HepG2 (cell line): ENCODE results near the gene PAQR7. TPM values are rescaled to one million over a fixed set of nuclear protein-coding genes. Genes with fewer than 3 reads are reported as not detected.

Experiments
- ADNP ChIP-seq: sonication (generic); formaldehyde crosslinking; IDR thresholded peaks from 2 replicates; pipeline ENCODE4 v1.4.0; 2020; ENCODE audit warnings: missing genetic modification reagents
- ETV6 ChIP-seq: sonication (generic); formaldehyde crosslinking; conservative IDR thresholded peaks from 2 replicates; pipeline ENCODE4 v1.4.0; 2020; ENCODE audit warnings: missing genetic modification reagents
- MTF1 ChIP-seq: sonication (generic); formaldehyde crosslinking; IDR thresholded peaks from 2 replicates; pipeline ENCODE4 v1.5.0; 2020; ENCODE audit warnings: missing genetic modification reagents
- SRSF9 ChIP-seq: fragments of 200-400 bp; formaldehyde crosslinking; IDR thresholded peaks from 2 replicates; pipeline ENCODE4 v1.6.1; 2018; ENCODE audit warnings: borderline replicate concordance, mild to moderate bottlenecking, low read depth, low read length; ENCODE audit not compliant: insufficient read depth, poor library complexity, severe bottlenecking
- ZFX ChIP-seq: sonication (generic); formaldehyde crosslinking; IDR thresholded peaks from 2 replicates; pipeline ENCODE4 v1.4.0; 2020; ENCODE audit warnings: mild to moderate bottlenecking, low read depth, missing genetic modification reagents, moderate library complexity
- ZNF230 ChIP-seq: sonication (generic); formaldehyde crosslinking; IDR thresholded peaks from 2 replicates; pipeline ENCODE4 v1.4.0; 2020; ENCODE audit warnings: mild to moderate bottlenecking, missing genetic modification reagents
- ZNF331 ChIP-seq: sonication (generic); formaldehyde crosslinking; IDR thresholded peaks from 2 replicates; pipeline ENCODE4 v1.4.0; 2020; ENCODE audit warnings: missing genetic modification reagents
- ZNF446 ChIP-seq: sonication (generic); formaldehyde crosslinking; IDR thresholded peaks from 2 replicates; pipeline ENCODE4 v1.5.0; 2020; ENCODE audit warnings: mild to moderate bottlenecking, missing genetic modification reagents
- ZNF564 ChIP-seq: sonication (generic); formaldehyde crosslinking; IDR thresholded peaks from 2 replicates; pipeline ENCODE4 v1.8.1; 2023; ENCODE audit warnings: mild to moderate bottlenecking, missing genetic modification reagents
- polyA plus RNA-seq, 8 experiments: library from polyadenylated mRNA; depleted of rRNA in 3 of 8; stranded (reverse) in 7 of 8; unstranded in 1 of 8; fragments of >200 nt; fragmentation: Illumina TruSeq in 4 of 8; extraction: Trizol in 4 of 8; gene quantifications; 2 replicates each; pipeline versions ENCODE4 v1.2.1 to v1.2.3, GENCODE V29; 2011 to 2016; ENCODE audit warnings: low read depth in 4 of 8, missing spikeins in 1 of 8, mixed read lengths in 1 of 8; ENCODE audit not compliant: insufficient read depth in 1 of 8
- total RNA-seq, 5 experiments: library from RNA; depleted of rRNA; stranded (reverse); fragments of >200 nt; fragmentation: Illumina TruSeq; extraction: Trizol; gene quantifications; 2 replicates each; pipeline ENCODE4 v1.2.3, GENCODE V29; 2016; ENCODE audit warnings: low read depth in 1 of 5
- TF ChIP-seq, protein P1 (sequence below): sonication (generic); formaldehyde crosslinking; IDR thresholded peaks from 2 replicates; pipeline ENCODE4 v1.8.0; 2022; ENCODE audit warnings: missing genetic modification reagents, mild to moderate bottlenecking, borderline replicate concordance
- TF ChIP-seq, protein P2 (sequence below): sonication (generic); formaldehyde crosslinking; IDR thresholded peaks from 2 replicates; pipeline ENCODE4 v1.5.0; 2020; ENCODE audit warnings: missing genetic modification reagents
- TF ChIP-seq, protein P3 (sequence below): sonication (generic); formaldehyde crosslinking; IDR thresholded peaks from 2 replicates; pipeline ENCODE4 v1.4.0; 2020; ENCODE audit warnings: missing genetic modification reagents
- TF ChIP-seq, protein P4 (sequence below): sonication (generic); formaldehyde crosslinking; IDR thresholded peaks from 2 replicates; pipeline ENCODE4 v1.9.0; 2021; ENCODE audit warnings: mild to moderate bottlenecking, missing genetic modification reagents

PAQR7 gene
- total and polyA plus RNA-seq, 2 of the 13 experiments (the other 11 are each of a cell fraction or from before 2014, with no cell fraction given): 13.2 to 16.6 TPM

DNA sequence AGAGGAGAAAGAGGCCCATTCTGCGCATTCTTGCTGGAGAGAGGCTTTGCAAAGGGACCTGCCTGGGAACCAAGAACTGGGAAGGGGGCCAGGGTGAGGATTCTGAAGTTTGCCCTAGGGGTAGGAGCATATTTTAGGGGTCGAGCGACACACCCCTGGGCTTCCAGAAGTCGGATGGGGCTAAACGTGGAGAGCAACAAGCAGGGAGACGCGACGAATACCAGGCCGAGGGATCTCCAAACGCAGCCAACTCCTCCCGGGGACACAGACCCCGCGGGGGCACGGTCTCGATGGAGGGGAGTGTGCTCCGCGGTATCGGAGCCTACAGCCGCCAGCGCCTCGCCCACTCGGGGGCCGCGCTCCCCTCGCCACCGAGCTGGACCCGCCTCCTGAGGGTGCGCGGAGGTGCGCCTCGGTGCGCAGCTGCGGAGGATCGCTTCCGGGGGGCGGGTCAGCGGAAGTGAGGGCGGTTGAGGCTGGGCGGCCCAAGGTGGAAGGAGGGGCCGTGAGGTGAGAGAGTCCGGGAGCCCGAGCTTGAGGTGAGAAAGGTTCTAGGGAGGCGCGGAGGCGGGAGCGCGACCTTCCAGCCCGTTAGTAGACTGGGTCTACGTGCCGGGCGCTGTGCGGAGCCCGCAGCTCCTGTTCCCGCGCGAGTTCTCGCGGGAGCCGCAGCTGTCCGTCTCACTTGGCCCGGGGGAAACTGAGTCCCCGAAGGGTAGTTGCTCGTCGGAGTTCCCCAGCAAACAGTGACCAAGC lies 55.8 kb downstream of the PAQR7 start, which contains the start of gene MTFR1L (continued):
- TF ChIP-seq, protein P1, sequence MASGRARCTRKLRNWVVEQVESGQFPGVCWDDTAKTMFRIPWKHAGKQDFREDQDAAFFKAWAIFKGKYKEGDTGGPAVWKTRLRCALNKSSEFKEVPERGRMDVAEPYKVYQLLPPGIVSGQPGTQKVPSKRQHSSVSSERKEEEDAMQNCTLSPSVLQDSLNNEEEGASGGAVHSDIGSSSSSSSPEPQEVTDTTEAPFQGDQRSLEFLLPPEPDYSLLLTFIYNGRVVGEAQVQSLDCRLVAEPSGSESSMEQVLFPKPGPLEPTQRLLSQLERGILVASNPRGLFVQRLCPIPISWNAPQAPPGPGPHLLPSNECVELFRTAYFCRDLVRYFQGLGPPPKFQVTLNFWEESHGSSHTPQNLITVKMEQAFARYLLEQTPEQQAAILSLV (CRISPR knock-in tag): peak; percentile 37
- peak; percentile 22; the same call in 1 of the 2 replicates for TF ChIP-seq ETV6 (CRISPR knock-in tag)
- no peak for TF ChIP-seq ADNP (CRISPR knock-in tag)
- TF ChIP-seq SRSF9: no peak
- TF ChIP-seq, protein P2, sequence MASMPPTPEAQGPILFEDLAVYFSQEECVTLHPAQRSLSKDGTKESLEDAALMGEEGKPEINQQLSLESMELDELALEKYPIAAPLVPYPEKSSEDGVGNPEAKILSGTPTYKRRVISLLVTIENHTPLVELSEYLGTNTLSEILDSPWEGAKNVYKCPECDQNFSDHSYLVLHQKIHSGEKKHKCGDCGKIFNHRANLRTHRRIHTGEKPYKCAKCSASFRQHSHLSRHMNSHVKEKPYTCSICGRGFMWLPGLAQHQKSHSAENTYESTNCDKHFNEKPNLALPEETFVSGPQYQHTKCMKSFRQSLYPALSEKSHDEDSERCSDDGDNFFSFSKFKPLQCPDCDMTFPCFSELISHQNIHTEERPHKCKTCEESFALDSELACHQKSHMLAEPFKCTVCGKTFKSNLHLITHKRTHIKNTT (CRISPR knock-in tag): no peak
- TF ChIP-seq ZNF331: peak; percentile 76
- TF ChIP-seq MTF1 (CRISPR knock-in tag): no peak
- TF ChIP-seq ZFX (CRISPR knock-in tag): peak; percentile 81
- peak; percentile 56 for TF ChIP-seq ZNF230 (CRISPR knock-in tag)
- TF ChIP-seq, protein P3, sequence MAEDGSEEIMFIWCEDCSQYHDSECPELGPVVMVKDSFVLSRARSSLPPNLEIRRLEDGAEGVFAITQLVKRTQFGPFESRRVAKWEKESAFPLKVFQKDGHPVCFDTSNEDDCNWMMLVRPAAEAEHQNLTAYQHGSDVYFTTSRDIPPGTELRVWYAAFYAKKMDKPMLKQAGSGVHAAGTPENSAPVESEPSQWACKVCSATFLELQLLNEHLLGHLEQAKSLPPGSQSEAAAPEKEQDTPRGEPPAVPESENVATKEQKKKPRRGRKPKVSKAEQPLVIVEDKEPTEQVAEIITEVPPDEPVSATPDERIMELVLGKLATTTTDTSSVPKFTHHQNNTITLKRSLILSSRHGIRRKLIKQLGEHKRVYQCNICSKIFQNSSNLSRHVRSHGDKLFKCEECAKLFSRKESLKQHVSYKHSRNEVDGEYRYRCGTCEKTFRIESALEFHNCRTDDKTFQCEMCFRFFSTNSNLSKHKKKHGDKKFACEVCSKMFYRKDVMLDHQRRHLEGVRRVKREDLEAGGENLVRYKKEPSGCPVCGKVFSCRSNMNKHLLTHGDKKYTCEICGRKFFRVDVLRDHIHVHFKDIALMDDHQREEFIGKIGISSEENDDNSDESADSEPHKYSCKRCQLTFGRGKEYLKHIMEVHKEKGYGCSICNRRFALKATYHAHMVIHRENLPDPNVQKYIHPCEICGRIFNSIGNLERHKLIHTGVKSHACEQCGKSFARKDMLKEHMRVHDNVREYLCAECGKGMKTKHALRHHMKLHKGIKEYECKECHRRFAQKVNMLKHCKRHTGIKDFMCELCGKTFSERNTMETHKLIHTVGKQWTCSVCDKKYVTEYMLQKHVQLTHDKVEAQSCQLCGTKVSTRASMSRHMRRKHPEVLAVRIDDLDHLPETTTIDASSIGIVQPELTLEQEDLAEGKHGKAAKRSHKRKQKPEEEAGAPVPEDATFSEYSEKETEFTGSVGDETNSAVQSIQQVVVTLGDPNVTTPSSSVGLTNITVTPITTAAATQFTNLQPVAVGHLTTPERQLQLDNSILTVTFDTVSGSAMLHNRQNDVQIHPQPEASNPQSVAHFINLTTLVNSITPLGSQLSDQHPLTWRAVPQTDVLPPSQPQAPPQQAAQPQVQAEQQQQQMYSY: no peak
- peak; percentile 65 for TF ChIP-seq ZNF564
- peak; percentile 78 for TF ChIP-seq ZNF446
- TF ChIP-seq, protein P4, sequence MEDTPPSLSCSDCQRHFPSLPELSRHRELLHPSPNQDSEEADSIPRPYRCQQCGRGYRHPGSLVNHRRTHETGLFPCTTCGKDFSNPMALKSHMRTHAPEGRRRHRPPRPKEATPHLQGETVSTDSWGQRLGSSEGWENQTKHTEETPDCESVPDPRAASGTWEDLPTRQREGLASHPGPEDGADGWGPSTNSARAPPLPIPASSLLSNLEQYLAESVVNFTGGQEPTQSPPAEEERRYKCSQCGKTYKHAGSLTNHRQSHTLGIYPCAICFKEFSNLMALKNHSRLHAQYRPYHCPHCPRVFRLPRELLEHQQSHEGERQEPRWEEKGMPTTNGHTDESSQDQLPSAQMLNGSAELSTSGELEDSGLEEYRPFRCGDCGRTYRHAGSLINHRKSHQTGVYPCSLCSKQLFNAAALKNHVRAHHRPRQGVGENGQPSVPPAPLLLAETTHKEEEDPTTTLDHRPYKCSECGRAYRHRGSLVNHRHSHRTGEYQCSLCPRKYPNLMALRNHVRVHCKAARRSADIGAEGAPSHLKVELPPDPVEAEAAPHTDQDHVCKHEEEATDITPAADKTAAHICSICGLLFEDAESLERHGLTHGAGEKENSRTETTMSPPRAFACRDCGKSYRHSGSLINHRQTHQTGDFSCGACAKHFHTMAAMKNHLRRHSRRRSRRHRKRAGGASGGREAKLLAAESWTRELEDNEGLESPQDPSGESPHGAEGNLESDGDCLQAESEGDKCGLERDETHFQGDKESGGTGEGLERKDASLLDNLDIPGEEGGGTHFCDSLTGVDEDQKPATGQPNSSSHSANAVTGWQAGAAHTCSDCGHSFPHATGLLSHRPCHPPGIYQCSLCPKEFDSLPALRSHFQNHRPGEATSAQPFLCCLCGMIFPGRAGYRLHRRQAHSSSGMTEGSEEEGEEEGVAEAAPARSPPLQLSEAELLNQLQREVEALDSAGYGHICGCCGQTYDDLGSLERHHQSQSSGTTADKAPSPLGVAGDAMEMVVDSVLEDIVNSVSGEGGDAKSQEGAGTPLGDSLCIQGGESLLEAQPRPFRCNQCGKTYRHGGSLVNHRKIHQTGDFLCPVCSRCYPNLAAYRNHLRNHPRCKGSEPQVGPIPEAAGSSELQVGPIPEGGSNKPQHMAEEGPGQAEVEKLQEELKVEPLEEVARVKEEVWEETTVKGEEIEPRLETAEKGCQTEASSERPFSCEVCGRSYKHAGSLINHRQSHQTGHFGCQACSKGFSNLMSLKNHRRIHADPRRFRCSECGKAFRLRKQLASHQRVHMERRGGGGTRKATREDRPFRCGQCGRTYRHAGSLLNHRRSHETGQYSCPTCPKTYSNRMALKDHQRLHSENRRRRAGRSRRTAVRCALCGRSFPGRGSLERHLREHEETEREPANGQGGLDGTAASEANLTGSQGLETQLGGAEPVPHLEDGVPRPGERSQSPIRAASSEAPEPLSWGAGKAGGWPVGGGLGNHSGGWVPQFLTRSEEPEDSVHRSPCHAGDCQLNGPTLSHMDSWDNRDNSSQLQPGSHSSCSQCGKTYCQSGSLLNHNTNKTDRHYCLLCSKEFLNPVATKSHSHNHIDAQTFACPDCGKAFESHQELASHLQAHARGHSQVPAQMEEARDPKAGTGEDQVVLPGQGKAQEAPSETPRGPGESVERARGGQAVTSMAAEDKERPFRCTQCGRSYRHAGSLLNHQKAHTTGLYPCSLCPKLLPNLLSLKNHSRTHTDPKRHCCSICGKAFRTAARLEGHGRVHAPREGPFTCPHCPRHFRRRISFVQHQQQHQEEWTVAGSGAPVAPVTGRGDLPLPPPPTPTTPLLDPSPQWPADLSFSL (CRISPR knock-in tag): no peak
